ENCODE results near the gene GAPDHS. TPM values are rescaled to one million over a fixed set of nuclear protein-coding genes. Genes with fewer than 3 reads are reported as not detected.
A peak's percentile ranks its signal among the peaks of the same experiment; 100 is the strongest.

Gene GAPDHS
- total RNA-seq, 6 experiments from 2014 or later = not detected

DNA sequence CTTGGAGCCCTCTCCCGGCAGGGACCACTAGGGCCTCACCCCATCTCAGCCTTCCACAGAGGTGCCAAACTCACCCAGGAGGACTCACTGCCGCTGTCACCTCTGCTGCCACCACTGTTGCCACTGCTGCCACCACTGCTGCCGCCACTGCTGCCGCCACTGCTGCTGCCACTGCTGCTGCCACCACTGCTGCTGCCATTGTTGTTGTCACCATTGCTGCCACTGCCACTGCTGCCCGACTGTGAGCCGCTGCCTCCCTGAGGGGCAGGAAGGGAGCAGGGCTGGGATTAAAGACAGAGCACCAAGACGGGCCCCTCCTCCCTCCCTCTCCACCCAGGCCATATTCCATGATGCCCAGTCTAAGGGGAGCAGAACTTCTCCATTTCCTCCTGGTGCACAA is 21.9 kb upstream of the GAPDHS start:
- no peaks in the 10 kb centered on the region for H3K9me3 ChIP-seq
- no peak overlapping the region for H3K27ac ChIP-seq
- H3K36me3 ChIP-seq = no peaks in the 10 kb centered on the region
- H3K27me3 ChIP-seq = no peaks in the 10 kb centered on the region
- H3K4me1 ChIP-seq = peaks cover 0 to 10% (median 0%) of the 10 kb centered on the region in 4 donors
- no peak for DNase-seq
- WGBS (ENCODE audit: insufficient coverage, low coverage, low lambda C conversion rate, missing lambda C conversion rate) = no CpG with 5 or more reads among the region's 7 CpGs
- H3K4me3 ChIP-seq = no peak overlapping the region
- no peak for ATAC-seq
- intact Hi-C loops (cut with DNase I) = no loop called here
- TF ChIP-seq, protein P1, sequence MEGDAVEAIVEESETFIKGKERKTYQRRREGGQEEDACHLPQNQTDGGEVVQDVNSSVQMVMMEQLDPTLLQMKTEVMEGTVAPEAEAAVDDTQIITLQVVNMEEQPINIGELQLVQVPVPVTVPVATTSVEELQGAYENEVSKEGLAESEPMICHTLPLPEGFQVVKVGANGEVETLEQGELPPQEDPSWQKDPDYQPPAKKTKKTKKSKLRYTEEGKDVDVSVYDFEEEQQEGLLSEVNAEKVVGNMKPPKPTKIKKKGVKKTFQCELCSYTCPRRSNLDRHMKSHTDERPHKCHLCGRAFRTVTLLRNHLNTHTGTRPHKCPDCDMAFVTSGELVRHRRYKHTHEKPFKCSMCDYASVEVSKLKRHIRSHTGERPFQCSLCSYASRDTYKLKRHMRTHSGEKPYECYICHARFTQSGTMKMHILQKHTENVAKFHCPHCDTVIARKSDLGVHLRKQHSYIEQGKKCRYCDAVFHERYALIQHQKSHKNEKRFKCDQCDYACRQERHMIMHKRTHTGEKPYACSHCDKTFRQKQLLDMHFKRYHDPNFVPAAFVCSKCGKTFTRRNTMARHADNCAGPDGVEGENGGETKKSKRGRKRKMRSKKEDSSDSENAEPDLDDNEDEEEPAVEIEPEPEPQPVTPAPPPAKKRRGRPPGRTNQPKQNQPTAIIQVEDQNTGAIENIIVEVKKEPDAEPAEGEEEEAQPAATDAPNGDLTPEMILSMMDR (IDR thresholded peaks at IDR 0.05) = no peak
- TF ChIP-seq POLR2A (IDR thresholded peaks at IDR 0.05) = no peak

DNA sequence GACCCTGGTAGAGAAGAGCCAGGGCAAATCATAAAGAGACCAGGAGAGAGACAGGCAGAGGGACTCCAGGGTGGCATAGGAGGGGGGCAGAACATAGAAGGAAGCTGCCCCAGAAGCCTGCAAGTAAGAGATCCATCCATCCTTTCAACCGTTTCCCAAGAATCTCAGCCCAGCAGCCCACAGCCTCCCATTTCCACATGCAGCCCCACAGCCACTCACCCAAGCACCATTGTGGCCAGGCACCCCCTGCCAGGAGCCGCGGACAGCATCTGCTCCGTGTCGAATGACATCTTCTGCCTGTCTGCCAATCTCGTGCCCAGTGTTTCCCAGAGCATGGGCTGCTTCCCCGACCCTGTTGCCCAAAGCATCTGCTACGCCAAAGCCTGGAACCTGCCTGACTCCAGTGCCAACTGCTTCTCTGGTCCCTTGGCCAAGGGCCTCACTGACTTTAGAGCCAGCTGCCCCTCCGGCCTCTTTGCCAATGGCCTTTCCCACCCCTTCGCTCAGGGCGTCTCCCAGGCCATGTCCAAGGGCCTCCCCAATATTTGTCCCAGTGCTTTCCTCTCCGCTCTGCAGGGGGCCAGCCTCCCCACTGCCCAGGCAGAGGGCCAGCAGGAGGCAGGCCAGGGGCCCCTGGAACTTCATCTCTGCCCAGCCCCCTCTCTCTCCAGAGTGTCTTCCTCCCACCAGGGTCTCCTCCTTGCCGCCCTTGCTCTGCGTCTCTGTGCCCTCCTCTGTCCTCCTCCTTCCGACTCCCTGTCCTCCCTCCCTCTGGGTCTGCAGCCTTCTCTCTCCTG is 20.2 kb upstream of the GAPDHS start:
- WGBS (ENCODE audit: insufficient coverage, low coverage, low lambda C conversion rate, missing lambda C conversion rate) = 60% methylated on average over 3 of the region's 15 CpGs

DNA sequence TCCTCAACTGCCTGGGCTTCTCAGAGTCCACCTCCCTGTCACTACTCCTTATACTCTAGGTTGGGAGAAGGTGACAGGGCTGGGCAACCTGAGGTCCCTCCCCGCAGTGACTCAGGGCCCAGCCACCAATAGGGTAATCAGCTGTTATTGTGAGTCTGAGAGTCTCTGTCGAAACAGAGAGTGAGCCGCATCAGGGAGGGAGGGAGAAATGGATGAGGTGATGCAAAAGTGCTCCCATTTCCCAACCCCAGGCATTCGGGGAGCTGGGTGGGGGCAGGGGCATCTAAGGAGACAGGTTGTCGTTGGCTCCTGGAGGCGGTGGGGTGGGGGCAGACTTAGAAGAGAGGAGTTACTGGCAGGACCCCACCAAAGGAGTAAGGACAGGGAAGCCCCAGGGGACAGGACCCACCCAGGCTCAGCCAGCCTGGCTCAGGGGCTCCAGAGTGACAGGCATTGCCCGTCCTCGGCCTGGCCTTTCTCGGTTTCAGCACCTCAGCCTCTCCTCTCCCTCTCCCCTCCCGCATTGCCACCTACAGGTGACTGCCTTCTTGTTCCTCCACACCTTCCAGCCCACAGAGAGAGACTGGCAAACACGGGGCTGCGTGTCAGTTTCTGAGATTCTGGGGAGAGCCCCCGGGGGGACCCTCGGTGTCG is 19.5 kb upstream of the GAPDHS start, which contains the start of gene DMKN:
Gene DMKN, minus strand, starts transcription at position 22 of the 654 bp plus-strand sequence. CDS start 174 bp downstream, outside the sequence.
- H3K36me3 ChIP-seq = no peaks in the 10 kb centered on the region
- ATAC-seq = no peak

More for the DNA sequence above, 20.2 kb upstream of the GAPDHS start:
- no peak for ATAC-seq
- TF ChIP-seq POLR2A (IDR thresholded peaks at IDR 0.05) = no peak
- TF ChIP-seq, protein P1 (IDR thresholded peaks at IDR 0.05) = no peak
- no peak overlapping the region for H3K4me3 ChIP-seq
- H3K36me3 ChIP-seq = no peaks in the 10 kb centered on the region
- no peaks in the 10 kb centered on the region for H3K27me3 ChIP-seq
- no peak overlapping the region for H3K27ac ChIP-seq
- peaks cover 0 to 10% (median 0%) of the 10 kb centered on the region in 4 donors for H3K4me1 ChIP-seq
- no peaks in the 10 kb centered on the region for H3K9me3 ChIP-seq
- intact Hi-C loops (cut with DNase I) = no loop called here
- no peak for DNase-seq

DNA sequence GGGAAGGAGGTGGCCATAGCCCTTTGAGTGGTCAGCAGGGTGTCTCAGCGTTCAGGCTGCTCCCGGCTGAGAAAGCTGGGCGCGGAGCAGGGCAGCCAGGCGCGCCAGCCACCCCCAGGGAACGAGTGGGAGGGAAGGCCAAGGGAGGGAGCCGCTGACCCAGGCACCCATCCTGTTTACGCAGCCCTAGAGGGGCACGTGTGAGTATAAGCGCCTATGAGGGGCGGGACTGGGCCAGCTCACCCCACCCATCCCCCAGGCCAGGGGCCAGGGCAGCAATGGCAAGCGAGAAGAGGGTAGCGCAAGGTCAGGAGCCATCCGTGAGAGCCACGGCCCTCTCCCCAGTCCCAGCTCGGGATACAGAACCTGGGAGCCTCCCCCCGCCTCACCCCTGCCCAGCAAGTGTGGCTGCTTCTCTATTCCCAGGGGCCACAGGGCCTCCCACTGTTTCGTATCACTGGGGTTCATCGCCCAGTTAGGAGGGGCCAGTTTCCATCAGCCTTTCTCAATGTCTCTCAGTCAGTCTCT is 18.9 kb upstream of the GAPDHS start:
- Histone ChIP-seq H3K36me3 (no peaks in the 10 kb centered on the region), H3K27ac (no peak overlapping the region), H3K27me3 (no peaks in the 10 kb centered on the region), H3K9me3 (no peaks in the 10 kb centered on the region), H3K4me1 (peaks cover 0 to 10% (median 0%) of the 10 kb centered on the region in 4 donors), H3K4me3 (no peak overlapping the region)
- no peak for DNase-seq
- intact Hi-C loops (cut with DNase I) = no loop called here
- ATAC-seq = peak in 2 of 4 donors; percentile 17 to 22
- WGBS (ENCODE audit: insufficient coverage, low coverage, low lambda C conversion rate, missing lambda C conversion rate) = no CpG with 5 or more reads among the region's 20 CpGs
- TF ChIP-seq, protein P1 (IDR thresholded peaks at IDR 0.05) = no peak
- no peak for TF ChIP-seq POLR2A (IDR thresholded peaks at IDR 0.05)

More for the DNA sequence above, 19.5 kb upstream of the GAPDHS start, which contains the start of gene DMKN:
- DNase-seq = no peak
- Histone ChIP-seq H3K9me3 (no peaks in the 10 kb centered on the region), H3K4me3 (no peak within 1 kb of the TSS), H3K4me1 (peaks cover 0 to 10% (median 0%) of the 10 kb centered on the region in 4 donors), H3K27me3 (no peaks in the 10 kb centered on the region), H3K27ac (no peak within 1 kb of the TSS)
- intact Hi-C loops (cut with DNase I) = no loop called here
- TF ChIP-seq POLR2A (IDR thresholded peaks at IDR 0.05) = no peak
- TF ChIP-seq, protein P1 (IDR thresholded peaks at IDR 0.05) = no peak
- 34% methylated on average over 11 of the region's 15 CpGs for WGBS (ENCODE audit: insufficient coverage, low coverage, low lambda C conversion rate, missing lambda C conversion rate)

Data from right lobe of liver (tissue), 6 donors.